GM12865 (cell line): ENCODE results near the gene MAZ.

Experiments
- DNase-seq: peaks from one replicate; pipeline ENCODE4 v3.0.0; 2010; ENCODE audit warnings: low read depth
- H3K4me3 ChIP-seq: 2 replicates; pipeline ENCODE4 v1.5.1; 2011; ENCODE audit warnings: mild to moderate bottlenecking, low read depth, low read length, control low read depth
- TF ChIP-seq, protein P1 (sequence below): IDR thresholded peaks from 2 replicates; pipeline ENCODE4 v1.5.1; 2011; ENCODE audit warnings: low read length, control low read depth, low read depth, inconsistent platforms; ENCODE audit not compliant: insufficient read depth; ENCODE audit errors: missing control alignments

The MAZ gene

DNA sequence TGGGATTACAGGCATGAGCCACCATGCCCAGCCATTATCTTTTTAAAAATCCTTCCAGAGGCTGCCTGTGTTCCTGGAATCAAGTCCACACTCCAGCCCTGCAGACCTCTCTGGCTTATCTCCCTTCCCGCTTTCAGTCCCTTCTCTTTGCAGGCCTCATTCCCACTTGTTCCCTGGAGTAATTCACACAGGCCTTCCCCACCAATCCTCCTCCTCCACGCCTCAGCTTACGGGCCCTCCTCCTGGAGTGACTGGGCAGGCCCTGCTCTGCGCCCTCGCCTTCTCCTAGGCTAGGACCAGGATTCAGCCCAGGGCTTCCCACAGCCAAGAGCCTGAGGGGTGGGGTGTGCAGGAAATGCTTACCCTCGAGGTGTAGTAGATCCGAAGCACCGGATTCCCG, 53.9 kb downstream of the MAZ start:
- H3K4me3 ChIP-seq: no peak overlapping the region
- DNase-seq: no peak
- TF ChIP-seq, protein P1, sequence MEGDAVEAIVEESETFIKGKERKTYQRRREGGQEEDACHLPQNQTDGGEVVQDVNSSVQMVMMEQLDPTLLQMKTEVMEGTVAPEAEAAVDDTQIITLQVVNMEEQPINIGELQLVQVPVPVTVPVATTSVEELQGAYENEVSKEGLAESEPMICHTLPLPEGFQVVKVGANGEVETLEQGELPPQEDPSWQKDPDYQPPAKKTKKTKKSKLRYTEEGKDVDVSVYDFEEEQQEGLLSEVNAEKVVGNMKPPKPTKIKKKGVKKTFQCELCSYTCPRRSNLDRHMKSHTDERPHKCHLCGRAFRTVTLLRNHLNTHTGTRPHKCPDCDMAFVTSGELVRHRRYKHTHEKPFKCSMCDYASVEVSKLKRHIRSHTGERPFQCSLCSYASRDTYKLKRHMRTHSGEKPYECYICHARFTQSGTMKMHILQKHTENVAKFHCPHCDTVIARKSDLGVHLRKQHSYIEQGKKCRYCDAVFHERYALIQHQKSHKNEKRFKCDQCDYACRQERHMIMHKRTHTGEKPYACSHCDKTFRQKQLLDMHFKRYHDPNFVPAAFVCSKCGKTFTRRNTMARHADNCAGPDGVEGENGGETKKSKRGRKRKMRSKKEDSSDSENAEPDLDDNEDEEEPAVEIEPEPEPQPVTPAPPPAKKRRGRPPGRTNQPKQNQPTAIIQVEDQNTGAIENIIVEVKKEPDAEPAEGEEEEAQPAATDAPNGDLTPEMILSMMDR: no peak
